Right lung (tissue), 5 donors: Measurements from ENCODE around the gene POU2F2. TPM values are rescaled to one million over a fixed set of nuclear protein-coding genes. Genes with fewer than 3 reads are reported as not detected.
A peak's percentile ranks its signal among the peaks of the same experiment; 100 is the strongest.
"Not testable (repeated sequence)": the region's sequence is repeated elsewhere in the genome, so short reads cannot be mapped to it uniquely, and the experiment has no call there.

Experiments
- DNase-seq, 2 donors: peaks; one replicate each; pipeline ENCODE4 v3.0.0-alpha.2; 2013
- polyA plus RNA-seq, 5 donors: library from polyadenylated mRNA; unstranded; fragments of 120-200 nt; gene quantifications; one replicate each; pipeline versions ENCODE4 v1.2.1 to v1.2.3, GENCODE V29; 2013; ENCODE audit warnings: inconsistent platforms in 1 of 5, low replicate concordance in 1 of 5; ENCODE audit not compliant: insufficient read length in 5 of 5, insufficient read depth in 1 of 5

Gene POU2F2
- polyA plus RNA-seq, 5 donors = 1.1 to 1.7 (median 1.5) TPM

DNA sequence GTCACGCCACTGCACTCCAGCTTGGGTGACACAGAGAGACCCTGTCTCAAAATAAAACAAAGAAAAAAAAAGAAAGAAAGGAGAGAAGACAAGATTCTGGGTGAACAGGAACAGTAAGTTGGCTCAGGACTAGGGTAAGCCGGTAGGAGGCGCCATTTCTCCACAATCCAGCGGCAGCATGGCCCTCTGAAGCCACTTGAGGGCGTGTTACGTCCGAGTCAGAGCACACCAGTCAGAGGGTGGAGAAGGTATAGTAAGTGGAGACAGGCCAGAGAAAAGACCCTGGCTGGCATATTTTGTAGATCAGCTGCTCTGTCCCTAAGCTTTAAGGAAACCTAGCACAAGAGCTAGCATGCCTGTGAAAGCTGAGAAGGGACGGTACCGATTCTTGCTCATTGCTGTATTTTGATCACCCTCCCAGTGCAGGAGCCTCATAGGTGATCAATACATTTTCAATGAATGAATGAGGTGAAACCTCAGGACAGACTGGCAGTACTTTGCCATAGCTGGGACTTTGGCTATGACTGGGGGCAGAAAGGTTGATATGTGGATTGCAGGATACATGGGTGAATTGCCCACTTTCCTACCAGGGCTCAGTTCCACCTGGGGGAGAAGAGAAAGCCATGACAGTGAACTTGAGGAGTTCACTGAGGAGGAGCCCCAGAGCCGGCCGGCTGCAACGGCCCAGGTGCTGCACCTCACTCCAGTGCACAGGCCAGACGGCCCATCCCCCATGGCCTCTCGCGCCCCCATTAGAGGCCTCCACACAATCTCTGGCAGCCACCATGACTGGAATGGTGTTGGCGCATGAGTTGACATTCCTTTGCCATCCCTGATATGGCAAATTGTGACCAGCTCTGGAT is 23.5 kb downstream of the POU2F2 start:
- DNase-seq = peak in 1 of 2 donors; percentile 53

DNA sequence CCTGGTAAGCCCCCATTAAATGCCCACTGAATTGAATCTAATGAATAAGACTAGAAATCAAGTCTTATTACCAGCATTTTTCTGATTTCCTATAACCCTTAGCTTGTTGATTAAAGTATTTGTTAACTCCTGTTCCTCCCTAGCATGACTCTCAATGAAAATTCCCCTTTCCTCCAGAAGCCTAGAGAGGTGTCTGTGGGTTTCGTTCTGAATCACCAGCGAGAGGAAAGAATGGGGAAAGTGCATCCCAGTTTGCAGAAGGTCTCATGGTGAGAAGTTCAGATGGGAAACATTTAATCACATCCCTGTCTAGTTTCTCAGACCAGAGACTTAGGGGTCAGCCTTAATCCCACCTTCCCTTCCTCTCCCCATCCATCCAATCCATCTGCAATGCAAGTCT is 26.9 kb downstream of the POU2F2 start:
- DNase-seq = no peak

DNA sequence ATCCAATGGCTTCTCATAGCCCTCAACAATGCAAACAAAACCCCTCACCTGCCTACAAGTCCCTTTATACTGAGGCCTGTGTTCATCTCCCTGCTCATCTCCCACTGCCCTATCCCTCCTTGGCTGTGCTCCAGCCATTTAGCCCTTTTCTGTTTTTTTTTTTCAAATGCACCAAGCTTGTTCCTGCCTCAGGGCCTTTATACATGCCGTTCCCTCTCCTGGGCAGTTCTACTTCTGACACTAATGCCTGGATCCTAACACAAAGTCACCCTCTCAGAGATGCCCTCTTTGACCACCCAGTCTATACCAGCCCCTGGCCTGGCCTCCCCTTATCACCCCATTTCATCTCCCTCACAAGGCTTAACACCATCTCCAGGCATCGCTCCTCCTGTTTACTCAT is 29.4 kb downstream of the POU2F2 start:
- DNase-seq = no peak

DNA sequence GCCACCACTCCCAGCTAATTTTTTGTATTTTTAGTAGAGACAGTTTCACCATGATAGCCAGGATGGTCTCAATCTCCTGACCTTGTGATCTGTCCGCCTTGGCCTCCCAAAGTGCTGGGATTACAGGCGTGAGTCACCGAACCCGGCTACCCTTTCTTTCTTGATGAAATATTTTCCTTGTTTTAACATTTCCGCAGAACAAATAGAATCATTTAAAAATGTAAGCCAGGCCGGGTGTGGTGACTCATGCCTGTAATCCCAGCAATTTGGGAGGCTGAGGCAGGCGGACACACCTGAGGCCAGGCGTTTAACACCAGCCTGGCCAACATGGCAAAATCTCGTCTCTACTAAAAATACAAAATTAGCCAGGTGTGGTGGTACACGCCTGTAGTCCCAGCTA is 32.0 kb downstream of the POU2F2 start:
- DNase-seq = not testable (repeated sequence)

DNA sequence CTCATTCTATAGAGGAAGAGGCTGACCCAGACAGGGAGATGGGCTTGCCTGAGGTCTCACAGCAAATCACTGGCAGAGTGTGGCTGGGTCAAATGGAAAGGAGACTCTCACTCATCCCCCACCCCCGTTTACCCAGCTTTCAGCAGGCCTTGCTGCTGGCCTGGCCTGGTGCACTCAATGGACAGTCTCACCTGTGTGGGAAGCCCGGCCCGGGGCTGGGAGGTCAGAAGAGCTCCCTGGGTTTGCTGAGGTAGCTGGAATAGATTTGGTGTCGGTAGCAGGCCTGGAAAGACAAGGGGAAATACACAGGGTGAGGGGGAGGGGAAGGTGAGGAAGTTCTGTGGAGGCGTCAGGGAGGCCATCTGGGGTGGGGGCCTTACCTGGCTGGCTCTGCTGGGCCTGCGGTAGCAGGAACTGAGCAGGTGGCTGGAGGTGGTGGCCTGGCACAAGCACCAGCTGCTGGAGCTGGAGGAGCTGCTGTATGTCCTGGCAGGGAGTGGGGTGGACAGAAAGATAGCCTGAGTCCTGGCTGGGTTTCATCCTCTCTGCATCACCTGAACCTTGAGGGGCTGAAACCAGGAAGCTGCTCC is 32.8 kb downstream of the POU2F2 start:
- DNase-seq = no peak

DNA sequence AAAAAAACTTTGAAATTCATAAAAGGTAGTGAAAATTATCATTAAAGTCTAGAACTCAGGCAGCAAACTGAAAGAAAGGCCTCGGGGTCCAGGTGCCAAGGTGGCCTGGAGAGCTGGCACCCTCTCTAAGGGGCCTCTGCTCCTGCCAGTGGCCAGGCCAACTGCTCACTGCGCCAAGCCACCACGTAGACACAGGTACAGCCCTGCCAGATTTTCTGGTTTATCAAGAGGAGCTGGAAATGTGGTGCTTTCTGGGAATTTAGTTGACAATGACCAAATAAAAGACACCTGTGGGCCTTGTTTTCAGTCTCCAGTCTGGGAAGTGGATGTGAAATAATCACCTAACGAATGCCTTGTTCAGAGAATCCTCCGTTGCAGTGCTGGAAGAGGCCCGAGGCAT is 33.5 kb downstream of the POU2F2 start:
- DNase-seq = no peak

DNA sequence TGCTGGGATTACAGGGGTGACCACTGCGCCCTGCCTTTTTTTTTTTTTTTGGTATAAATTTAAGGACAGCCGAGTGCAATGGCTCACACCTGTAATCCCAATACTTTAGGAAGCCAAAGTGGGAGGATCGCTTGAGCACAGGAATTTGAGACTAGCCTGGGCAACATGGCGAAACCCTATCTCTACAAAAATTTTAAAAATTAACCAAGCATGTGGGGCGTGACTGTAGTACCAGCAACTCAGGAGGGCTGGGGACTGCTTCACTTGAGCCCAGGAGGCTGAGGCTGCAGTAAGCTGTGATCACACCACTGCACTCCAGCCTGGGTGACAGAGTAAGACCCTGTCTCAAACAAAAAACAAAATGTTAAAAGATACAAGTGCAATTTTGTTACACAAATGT is 34.8 kb downstream of the POU2F2 start:
- DNase-seq = no peak

DNA sequence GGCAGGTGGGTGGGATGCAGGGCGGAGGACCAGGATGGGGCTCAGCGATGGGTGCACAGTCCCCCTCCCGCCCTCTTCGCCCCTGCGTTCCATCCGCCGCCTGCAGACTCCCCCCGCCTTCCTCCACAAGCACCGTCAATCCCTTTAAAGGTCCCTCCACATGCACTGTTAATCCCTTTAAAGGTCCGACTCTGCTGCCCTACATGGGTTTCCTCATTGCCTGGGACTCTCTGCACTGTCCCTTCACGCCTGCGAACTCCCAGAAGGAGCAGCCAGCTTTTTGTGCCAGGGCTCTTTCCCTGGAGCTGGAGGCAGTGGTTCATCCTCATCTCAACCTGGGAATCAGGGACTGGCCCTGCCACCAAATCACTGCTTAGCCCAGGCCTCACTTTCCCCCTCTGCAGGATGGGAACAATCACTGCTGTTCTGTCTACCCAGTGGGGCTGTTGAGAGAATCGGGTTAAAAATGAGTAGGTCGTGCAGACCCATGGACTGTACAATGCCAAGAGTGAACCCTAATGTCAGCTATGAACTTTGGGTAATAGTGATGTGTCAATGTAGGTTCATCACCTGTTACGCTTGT is 35.9 kb downstream of the POU2F2 start:
- no peak for DNase-seq

DNA sequence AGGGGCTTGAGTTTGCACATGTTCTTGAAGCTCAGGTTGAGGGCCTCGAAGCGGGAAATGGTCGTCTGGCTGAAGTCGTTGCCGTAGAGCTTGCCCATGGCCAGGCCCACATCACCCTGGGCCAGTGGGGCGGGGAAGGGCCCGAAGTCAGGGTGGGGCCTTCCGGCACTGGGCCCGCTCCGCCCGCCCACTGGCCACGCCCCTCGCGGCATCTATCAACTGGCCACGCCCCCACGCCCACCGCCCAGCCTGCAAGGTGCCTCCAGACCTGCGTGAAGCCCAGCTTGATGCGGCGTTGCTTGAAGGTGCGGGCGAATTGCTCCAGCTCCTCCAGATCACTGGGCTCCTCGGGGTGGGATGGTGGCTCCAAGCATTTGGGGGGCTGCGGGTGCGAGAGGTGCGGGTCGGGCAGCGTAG is 36.4 kb downstream of the POU2F2 start:
- no peak for DNase-seq

DNA sequence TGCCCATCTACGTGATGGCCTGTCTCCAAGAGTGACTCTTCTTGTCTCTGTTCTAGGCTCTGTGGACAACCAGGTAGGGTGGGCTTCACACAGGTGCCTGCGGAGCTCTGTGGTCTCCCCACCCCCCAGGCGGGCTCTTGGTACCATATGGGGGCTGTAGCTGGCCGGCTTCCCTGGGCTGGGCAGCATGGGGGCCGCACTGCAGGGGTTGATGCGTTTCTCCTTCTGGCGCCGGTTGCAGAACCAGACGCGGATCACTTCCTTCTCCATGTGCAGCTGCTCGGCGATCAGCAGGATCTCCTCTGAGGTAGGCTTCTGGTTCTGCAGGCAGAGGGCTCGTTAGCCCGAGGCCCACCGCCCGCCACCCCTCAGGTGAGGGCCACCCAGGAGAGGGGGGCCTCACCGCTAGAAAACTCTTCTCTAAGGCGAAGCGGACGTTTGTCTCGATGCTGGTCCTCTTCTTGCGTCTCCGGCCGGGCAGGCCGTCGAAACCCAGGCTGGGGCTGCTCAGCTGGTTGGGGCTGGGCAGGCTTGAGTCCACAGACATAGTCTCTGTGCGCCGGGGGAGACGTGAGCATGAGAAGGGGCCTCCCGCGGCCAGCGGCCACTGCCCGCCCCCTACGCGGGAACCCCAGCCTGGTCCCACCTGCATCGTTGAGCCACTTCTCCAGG is 37.0 kb downstream of the POU2F2 start:
- DNase-seq = no peak

DNA sequence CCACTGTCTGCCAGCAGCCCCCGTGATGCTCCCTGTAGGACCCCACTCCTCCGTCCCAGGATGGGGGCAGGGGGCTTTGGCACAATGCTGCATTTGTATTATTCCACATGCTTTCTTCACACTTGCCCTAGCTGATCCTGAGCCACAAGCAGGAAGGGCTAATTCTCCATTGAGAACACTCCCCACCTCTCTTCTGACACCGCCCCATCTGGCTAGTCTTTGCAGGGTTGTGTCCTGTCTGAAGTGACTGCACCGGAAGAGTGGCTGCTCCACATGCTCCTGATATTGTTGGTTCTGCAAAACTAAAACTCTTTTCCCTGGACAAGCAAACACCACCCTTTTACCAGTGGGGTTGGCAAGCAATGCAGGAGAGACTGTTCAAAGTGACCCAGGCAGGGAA is 38.3 kb downstream of the POU2F2 start:
- no peak for DNase-seq

DNA sequence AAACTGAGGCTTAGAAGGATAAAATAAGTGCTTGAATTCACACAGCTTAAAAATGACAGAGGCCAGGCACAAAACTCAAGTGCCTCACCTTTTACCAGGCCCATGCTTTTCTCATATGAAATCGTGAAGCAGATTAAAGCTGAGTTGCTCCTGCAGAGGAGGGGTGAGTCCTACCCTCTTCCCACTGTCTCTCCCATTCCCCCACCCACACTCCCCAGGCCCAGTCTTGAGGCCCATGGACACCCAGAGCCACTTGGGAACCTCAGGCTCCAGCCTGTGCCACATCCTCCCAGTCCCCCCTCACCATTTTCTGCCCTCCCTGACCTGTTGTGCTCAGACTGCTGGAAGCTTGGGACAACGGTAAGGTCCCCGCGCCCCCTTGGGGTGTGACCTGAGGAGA is 38.7 kb downstream of the POU2F2 start:
- no peak for DNase-seq

DNA sequence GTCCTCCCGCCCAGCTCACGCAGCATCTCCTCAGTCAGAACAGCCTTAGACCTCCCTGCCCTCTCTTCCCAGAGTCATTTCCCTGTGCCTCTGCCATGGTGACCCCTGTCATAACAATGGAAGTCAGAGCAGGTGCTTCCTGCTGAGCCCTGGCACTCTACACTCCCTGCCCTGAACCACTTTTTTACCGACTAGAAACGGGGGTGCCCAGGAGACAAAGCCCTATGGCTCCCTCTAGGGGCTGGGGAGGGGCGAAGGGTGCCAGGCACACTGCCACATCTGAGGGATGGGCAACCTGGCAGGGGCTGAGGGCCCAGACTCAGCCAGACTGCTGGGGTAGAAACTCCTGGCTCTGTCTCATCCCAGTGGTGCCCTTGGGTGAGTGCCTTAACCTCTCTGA is 39.9 kb downstream of the POU2F2 start:
- DNase-seq = peak in 1 of 2 donors; percentile 28

DNA sequence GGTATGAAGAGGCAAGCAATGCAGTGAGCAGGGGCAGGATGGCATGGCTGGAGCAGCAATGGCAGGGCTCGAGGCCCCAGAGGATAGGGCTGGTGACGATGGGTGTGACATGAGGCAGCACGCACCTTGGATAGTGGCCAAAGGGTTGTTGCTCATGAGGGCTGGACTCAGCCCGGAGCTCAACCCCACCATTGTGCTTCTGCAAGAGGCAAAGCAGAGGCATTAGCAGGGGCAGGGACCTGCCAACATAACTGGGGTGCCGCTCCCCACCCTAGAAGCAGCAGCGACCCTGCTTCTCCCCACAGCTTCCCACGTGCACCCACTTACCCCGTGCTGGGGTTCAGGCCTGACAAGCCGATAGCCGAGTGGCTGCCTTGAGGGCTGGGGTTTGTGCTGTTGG is 40.5 kb downstream of the POU2F2 start:
- DNase-seq = no peak

DNA sequence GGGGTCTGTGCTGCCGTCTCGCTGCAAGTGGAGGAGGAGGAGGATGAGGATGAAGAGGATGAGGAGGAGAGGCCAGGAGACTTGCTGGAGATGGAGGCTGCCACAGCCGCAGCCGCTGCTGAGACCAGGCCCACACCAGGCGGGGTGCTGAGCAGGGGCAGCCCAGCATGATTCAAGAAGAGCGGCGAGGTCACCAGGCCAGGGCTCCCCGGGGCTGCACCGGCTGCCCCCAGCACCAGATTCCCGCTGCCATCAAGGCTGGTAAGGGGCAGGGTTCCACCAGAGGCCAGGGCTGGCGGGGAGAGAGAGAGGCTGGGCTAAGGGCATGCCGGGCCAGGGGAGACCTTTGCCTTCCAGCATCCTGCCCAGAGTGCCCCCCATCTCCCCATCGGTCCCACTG is 40.9 kb downstream of the POU2F2 start:
- no peak for DNase-seq

DNA sequence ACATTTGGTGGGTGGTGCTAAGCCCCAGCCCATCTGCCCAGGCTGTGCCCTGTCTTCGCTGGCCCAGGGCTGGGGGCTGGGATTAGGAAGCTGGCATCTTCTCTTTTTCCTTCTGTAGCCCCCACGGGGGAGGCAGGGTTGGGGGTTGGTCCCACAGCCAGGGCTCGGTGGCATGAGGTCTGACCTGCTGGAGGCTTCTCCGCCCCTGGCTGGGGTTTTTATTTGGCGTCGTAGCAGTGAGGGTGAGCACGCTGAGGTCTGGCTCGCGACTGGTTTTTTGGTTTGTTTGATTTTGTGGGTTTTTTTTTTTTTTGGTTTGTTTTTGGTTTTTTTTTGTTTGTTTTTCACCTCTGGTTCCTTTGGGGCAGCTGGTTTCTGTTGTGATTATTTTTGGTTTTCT is 41.6 kb downstream of the POU2F2 start:
- DNase-seq = no peak

DNA sequence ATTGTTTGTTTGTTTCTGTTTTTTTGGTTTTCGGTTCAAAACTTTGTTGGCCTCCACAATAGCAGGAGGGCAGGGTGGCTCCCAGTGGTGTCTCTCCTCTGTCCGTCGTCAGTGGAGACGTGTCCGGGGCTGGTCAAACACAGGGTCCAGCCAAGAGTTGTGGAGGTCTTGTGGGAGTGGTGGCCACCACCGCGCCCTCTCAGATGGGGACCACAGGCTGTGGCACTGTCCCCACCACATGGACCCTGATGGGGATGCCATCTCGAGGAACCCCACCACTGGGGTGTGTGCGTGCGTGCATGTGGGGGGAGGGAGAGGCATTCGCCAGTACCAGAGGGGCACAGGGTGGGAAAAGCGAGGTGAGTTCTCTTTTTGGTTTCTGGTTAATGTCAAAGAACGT is 42.5 kb downstream of the POU2F2 start:
- DNase-seq = no peak

DNA sequence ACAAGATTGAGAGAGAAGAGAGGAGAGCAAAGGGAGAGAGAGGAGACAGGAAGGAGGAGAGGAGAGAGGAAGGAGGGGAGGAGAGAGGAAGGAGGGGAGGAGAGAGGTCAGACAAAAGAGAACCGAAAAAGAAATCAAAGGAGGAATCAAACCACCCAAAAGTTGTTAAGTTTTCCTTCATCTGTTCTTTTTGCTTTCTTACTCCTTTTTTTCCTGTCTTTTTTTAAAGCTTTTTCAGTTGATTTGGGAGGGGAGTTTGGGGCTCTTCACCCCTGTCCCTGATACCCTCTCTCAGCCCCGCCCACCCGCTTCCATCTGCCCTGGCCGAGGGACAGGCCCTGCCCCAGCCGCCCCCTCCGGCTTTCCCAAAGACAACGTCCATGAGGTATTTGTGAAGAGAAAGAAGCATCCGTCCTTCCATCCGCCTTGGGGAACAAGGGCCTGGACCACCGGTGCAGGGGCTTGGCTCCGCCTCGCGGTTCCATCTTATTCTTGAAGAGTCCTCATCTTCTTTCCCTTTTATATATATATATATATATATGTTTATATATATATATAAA is 43.0 kb downstream of the POU2F2 start:
- no peak for DNase-seq

DNA sequence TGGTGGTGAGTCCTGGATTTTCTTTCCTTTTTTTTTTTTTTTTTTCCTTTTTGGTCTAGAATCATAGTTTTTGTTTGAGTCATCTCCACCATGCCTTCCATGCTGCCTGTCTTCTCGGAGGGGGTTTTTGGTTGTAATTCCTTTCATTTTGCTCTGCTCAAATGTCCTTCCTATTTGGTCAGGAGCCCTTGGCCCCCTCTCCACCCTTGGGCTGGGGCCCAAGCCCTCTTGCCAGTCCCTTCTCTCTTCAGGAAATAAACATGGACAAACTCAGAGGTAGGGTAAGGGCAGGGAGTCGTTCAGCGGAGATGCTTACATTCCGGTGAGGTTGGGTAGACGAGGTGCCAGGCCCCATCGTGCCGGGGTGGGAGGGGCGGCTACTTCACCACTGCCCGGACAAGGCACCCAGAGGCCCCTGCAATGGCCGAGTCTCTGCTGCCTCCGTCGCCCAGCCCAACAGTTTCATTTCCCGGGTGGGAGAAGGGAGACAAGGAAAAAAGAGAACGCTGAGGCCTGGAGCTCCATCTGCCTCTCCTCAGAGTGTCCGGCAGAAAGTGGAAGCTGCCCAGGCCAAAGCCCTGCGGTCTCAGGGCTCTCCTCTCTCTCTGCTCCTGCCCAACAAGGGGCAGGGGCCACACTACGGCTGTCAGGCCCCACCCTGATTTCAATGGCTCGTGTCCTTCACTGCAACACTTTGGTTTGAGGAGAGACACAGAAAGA is 43.6 kb downstream of the POU2F2 start:
- DNase-seq = no peak

DNA sequence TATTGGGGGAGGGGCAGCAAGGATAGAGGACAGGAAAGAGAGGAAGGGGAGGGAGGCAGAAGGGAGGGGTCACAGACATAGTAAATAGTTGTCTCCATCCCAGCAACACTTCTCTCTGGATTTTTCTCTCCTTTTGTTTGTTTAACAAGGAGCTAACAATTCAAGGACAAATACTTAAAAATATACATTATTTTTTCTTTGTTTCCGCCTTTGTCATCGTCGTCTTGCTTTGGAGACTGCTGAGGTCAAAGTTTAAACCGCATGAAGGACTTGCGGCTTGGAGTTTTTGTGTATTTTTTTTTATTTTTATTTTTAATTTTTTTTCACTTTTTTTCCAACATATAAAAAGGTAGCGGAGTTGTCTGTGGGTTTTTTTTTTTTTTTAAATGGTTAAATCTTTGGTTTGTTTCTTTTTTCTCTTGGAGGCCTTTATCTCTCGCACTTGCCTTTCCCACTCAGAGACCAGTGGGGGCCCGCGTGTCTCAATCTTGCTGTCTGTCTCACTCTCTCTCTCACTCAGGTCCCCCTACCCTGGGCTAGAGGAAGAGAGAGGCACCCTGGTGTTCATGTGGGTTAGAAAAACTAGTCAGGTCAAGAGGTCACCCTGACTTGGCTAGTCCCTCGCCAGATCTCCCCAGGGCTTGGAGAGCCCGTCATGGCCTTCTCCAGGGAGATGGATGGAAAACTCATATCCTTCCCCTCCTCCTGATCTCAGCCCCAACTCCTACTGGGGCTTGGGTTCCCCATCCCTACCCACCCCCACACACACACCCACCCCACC is 45.3 kb downstream of the POU2F2 start:
- no peak for DNase-seq
